Activated CD4-positive, alpha-beta T cell treated with anti-CD3 and anti-CD28 coated beads for 1 hour (primary cell): ENCODE data around the gene RASGRP4.
"Not testable (repeated sequence)": the region's sequence is repeated elsewhere in the genome, so short reads cannot be mapped to it uniquely, and the experiment has no call there.

ENCODE experiments used
- DNase-seq: peaks from one replicate; pipeline ENCODE4 v3.0.0-alpha.2; 2020

Gene RASGRP4, protein sequence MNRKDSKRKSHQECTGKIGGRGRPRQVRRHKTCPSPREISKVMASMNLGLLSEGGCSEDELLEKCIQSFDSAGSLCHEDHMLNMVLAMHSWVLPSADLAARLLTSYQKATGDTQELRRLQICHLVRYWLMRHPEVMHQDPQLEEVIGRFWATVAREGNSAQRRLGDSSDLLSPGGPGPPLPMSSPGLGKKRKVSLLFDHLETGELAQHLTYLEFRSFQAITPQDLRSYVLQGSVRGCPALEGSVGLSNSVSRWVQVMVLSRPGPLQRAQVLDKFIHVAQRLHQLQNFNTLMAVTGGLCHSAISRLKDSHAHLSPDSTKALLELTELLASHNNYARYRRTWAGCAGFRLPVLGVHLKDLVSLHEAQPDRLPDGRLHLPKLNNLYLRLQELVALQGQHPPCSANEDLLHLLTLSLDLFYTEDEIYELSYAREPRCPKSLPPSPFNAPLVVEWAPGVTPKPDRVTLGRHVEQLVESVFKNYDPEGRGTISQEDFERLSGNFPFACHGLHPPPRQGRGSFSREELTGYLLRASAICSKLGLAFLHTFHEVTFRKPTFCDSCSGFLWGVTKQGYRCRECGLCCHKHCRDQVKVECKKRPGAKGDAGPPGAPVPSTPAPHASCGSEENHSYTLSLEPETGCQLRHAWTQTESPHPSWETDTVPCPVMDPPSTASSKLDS

DNA sequence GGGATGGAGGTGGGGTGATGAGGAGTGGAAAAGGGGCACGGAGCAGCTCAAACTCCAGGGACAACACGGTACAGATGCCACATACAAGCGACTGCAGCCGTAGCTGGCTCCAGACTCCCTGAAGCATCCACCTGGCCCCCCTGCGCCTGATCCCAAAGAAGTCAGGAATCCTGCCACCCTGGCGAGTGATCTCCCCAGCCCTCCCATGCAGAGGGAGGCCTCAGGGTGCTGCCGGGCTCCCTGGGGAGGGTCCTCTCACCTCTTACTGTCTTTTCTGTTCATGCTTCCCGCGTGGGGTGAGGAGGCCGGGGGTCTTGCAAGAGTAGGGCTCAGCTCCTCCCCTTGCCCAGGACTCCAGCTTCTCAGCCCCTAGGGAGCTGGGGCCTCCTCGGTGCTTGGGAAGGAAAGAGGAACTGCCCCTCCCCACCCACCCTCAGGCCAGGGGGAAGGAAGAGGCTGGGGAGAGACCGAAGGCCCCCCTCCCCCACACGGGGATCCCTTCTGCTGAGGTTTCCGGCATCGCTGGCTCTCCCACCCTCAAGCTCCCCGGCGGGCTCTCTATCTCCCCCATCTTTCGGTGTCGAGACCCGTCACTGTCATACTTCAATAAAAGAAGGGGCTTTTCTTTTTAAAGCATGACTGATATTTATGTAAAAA is at the start of gene RASGRP4:
Gene RASGRP4, minus strand, starts transcription at position 410 of the 657 bp plus-strand sequence. Its CDS starts 128 bp downstream, at position 282.
- DNase-seq = no peak

DNA sequence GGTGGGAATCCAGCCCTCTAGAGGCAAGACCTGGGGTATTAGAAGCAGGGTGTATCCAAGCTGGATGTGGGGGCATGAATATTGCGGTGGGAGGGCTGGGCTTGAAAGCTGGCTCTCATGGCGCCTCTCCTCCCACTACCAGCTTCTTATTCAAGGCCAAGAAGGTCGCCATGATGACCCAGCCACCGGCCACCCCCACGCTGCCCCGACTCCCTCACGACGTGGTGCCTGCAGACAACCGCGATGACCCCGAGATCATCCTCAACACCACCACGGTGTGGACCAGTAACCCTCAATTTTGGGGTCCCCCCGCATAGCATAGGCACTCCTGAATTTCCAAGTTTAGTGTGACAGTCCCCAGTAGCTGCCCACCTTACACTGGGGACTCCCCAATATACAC is 49.2 kb upstream of the RASGRP4 start:
- DNase-seq = no peak

DNA sequence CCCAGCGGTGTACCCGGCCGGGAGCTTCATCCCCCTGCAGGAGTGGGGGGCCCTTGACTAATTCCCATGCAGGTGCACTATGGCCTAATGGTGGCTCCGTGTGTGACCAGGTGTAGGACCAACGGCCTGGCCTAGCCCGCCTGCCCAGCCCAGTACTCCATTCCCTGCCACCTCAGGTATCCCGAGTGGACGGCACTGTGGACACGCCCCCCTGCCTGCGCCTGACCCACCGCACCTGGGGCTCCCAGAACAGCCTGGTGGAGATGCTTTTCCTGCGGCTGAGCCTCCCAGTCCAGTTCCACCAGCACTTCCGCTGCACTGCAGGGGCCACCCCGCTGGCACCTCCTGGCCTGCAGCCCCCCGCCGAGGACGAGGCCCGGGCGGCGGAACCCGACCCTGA is 47.2 kb upstream of the RASGRP4 start:
- no peak for DNase-seq

DNA sequence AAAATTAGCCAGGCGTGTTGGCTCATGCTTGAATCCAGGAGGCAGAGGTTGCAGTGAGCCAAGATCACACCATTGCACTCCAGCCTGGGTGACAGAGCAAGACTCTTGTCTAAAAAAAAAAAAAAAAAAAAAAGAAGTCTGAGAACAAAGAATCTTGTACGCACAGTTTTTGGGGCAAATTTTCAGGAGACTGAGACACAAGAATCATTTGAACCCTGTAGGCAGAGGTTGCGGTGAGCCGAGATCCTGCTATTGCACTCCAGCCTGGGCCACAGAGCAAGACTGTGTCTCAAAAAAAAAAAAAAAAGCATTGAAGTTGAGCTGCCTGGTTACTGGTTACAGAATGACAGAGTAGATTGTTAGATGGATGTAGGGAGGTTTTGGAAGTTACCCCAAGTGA is 46.7 kb upstream of the RASGRP4 start:
- not testable (repeated sequence) for DNase-seq

DNA sequence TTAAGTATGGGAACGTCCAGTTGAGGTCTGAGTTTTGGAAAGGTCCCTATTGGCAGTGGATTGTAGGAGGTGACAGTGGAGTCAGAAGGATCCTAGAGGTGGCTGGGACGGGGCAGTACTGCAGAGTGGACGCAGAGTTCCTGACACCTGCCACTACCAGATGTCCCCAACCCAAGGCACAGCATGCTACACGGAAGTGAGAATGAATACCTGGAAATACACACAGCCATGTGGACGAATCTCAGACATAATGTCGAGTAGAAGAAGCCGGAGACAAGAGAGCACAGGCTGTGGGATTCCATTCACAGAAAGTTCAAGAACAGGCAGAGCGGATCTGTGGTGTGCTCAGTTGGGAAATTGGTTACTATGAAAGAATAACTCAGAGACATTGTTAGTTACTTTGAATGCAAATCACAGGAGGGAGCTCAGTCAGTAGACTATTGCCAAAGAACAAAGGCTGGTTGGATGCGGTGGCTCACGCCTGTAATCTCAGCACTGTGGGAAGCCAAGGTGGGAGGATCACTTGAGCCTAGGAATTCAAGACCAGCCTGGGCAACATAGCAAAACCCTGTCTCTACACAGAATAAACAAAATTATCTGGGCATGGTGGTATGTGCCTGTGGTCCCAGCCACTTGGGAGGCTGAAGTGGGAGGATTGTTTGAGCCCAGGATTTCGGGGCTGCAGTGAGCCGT is 44.9 kb upstream of the RASGRP4 start:
- DNase-seq = no peak

DNA sequence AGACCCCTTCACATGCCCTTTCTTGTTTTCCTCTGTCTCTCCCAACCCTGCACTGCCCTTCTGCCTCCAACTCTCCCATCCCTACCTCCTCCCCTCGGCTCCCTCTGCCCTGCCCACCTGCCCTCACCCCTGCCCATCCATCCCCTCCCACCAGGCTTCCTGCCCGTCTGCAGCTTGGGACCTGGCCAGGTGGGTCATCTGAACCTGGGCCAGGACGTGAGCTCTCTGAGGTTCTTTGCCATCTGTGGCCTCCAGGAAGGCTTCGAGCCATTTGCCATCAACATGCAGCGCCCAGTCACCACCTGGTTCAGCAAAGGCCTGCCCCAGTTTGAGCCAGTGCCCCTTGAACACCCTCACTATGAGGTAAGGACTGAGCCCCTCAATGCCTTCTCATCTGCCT is 43.1 kb upstream of the RASGRP4 start:
- DNase-seq = no peak

DNA sequence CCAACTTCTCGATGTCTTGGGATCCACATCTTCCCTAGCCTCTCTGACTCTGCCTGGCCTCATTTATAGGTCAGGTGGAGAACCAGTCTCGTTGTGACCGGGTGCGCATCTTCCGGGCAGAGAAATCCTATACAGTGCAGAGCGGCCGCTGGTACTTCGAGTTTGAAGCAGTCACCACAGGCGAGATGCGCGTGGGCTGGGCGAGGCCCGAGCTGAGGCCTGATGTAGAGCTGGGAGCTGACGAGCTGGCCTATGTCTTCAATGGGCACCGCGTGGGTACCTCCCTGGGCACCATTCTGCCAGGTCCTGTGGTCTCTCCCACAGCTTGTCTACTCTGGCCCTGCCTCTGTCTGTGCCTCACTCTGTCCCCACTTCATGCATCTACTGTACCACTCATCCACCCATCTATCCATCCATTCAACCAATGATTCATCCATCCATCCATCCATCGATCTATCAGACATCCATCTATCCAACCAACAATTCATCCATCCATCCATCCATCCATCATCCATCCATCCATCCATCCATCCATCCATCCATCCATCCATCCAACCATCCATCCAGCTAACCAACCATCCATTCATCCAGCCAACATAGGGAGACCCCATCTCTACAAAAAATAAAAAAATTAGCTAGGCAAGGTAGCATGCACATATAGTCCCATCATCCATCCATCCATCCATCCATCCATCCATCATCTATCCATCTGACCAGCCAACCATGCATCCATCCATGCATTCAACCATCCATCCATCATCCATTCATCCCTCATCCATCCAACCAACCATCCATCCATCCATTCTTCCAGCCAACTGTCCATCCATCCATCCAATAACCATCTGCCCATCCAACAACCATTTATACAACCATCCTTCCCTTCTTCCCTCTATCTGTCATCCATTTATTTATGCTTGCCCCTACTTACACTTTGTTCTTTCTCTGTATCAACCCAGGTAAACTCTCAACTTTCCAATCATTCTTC is 41.8 kb upstream of the RASGRP4 start:
- DNase-seq = no peak

DNA sequence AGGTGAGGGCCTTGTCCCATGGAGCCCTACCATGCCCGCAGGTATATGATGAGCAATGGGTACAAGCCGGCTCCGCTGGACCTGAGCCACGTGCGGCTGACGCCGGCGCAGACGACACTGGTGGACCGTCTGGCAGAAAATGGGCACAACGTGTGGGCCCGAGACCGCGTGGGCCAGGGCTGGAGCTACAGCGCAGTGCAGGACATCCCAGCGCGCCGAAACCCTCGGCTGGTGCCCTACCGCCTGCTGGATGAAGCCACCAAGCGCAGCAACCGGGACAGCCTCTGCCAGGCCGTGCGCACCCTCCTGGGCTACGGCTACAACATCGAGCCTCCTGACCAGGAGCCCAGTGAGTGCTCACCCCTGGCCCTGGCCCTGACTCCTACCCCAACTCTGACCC is 40.0 kb upstream of the RASGRP4 start:
- no peak for DNase-seq

DNA sequence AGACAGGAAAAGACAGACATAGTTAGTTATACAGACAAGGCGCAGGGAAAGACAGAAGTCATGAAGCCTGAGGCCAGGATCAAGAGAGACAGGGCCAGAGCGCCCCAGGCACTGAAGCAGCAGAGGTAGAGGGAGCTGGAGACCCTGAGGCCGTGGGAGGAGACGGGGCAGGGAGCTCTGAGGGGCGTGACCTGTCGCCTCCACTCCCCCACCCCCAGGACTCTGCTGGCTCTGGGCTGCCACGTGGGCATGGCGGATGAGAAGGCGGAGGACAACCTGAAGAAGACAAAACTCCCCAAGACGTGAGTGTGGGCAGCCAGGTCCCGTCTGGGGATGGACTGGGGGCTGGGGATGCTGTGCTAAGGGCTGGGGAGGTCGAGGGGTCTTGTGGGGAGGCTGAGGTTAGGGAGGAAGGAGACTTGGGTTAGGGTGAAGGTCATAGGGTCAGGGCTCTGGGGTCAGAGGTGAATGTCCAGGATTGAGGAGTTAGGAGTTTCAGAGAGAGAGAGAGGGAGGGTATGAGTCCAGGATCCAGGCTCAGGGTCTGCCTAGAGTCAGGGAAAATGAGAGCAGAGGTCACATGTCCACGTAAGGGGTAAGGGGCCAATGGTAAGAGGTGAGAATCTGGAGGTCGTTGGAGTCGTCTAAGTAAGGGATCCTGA is 38.5 kb upstream of the RASGRP4 start:
- DNase-seq = no peak

DNA sequence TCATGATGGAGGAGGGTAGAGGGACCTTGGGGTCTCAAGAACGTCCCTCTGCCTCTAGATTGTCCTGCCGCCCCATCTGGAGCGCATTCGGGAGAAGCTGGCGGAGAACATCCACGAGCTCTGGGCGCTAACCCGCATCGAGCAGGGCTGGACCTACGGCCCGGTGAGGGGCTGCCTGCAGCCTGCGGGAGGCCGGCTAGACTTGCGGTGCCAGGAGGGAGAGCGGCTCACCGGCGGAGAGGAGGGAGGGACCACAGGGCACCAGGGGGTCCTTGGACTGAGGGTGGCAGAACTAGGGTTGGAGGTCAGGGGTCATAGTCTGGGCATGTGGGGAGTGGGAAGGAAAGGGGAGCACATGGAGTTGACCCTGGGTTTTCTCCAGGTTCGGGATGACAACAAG is 37.3 kb upstream of the RASGRP4 start:
- DNase-seq = no peak

DNA sequence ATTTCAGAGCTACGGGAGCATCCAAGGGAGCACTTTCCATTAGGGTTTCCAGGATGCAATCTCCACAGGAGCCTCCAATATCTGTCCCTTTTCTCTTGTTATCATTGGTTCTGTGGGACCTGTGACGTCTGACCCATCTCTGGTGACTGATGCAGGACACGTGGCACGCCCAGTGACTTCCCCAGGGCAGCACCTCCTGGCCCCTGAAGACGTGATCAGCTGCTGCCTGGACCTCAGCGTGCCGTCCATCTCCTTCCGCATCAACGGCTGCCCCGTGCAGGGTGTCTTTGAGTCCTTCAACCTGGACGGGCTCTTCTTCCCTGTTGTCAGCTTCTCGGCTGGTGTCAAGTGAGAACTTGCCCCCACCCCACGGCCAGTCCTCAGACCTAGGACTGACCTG is 33.0 kb upstream of the RASGRP4 start:
- no peak for DNase-seq

DNA sequence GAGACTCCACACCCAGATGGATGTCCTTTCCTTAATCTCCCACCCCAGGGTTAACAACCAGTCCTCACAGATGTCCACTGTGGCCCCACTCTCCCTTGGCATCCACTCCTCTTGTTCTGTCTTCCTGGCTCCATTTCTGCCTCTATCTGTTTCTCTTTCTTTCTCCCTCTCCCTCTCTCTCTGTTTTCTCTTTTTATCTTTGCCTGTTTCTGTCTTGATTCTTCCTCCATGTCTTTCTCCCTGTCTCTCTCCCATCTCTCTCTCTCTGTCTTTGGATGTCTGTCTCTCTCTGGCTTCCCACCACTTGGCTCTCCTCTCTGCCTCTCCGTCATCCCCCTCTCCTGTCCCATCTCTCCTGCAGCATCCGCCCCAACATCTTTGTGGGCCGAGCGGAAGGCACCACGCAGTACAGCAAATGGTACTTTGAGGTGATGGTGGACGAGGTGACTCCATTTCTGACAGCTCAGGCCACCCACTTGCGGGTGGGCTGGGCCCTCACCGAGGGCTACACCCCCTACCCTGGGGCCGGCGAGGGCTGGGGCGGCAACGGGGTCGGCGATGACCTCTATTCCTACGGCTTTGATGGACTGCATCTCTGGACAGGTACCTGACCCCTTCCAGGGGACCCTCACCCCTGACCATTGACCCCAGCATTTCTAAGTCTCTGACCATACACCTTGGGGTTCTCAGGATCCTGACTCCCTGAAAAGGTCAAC is 31.8 kb upstream of the RASGRP4 start:
- DNase-seq = no peak

DNA sequence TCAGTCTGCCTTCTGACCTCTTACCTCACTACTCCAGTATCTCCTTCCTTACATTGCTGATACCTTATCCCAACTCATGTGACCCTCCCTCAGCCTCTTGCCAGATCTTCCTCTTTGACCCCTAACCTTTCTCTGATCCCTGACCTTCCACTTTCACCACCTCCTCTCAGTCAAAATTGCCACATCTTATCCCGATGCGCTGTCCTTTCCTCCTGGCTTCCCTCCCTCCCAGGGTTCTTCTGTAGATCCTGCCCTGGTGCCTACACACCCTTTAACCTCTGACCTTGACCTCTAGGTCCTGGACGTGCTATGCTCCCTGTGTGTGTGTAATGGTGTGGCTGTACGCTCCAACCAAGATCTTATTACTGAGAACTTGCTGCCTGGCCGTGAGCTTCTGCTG is 31.2 kb upstream of the RASGRP4 start:
- DNase-seq = no peak

DNA sequence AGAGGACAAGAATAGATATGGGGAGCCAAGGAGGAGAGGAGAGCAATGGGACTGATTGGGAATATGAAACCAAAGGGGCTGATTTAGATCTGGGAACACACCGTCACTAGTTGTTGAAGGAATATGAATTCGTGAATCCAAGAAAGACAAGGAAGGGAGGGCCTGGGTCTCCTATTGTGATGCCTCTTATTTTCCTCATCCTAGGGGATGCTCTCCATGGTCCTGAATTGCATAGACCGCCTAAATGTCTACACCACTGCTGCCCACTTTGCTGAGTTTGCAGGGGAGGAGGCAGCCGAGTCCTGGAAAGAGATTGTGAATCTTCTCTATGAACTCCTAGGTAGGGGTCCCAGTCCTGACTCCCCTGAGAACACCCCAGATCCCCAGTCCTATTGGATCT is 29.0 kb upstream of the RASGRP4 start:
- DNase-seq = no peak

DNA sequence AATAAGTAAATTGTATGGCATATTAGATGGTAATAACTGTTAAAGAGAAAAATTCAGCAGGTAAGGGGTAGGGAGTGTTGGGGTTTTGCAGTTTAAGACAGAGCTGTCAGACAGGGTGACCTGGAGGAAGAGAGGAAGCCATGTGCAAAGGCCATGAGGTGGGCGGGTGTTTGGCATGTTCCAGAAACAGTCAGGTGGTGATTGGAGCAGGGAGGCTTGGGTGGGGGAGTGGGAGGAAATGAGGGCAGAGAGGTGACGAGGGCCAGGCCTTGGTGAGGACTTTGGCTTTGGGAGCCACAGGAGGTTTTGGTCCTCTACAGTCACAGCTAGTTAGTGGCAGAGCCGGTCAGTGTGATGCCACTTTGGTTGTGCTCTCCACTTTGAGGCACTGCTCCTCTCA is 27.6 kb upstream of the RASGRP4 start:
- no peak for DNase-seq

DNA sequence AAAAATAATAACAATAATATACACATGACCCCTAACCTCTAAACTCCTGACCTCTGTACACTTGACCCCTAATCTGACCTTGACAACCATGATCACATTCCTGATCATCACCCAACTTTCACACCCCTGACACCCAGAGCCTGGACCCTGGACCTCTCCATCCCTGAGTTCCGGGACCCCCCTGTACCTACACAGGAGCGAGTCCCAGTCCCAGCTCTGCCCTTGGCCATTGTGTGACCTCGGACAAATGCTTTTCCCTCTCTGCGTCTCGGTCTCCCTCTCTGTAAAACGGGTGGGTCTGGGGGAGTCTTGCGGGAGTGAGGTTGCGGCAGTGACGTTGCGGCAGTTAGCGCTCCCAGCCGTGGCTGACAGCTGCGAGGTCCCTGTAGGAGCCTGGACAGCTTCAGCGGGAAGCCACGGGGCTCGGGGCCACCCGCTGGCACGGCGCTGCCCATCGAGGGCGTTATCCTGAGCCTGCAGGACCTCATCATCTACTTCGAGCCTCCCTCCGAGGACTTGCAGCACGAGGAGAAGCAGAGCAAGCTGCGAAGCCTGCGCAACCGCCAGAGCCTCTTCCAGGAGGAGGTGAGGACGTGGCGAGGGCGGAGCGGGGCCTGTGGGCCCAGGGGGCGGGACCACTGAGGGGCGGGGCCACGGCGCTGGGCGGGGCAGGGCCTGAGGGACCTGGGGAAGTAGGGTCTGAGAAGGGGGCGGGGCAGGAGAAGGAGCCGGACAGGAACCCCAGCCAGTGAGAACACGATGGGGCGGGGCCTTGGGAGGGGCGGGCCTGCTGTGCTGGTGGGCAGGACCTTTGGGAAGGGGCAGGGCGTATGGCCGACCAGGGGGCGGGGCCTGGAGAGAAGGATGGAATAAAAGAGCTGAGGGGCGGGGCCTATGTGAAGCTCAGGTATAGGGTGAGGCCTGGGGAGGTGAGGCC is 26.7 kb upstream of the RASGRP4 start:
- DNase-seq = no peak

DNA sequence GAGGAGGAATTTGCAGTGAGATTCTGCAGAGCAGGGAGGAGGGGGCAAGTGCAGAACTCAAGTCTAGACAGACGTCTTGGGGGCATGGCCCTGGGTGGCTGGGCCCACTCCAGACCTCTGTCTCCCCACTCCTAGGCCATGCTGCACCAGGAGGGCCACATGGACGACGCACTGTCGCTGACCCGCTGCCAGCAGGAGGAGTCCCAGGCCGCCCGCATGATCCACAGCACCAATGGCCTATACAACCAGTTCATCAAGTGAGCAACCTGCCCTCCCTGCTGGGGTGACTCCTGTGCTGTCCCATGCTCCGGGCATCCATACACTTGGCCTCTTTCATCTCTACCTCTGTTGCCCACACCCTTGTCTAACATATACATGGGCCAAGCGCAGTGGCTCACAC is 25.6 kb upstream of the RASGRP4 start:
- DNase-seq = no peak

DNA sequence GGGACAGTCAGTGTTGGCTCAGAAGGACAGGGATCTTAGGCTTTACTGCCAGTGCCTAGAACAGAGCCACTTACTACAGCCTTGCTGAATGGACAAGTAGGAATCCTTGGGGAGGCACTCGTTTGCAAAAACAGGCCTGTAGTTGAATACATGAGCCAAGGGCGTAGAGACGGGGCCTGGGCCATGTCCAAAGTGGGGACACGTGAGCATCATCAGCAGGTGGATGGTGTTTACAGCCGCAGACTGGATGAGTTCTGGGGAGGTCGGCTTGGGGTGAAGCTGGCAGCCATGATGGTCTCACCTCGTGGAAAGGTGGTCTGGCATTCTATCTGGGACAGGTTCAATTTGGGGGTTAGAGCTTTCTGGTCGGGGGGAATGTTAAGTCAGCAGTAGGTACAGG is 25.0 kb upstream of the RASGRP4 start:
- no peak for DNase-seq

DNA sequence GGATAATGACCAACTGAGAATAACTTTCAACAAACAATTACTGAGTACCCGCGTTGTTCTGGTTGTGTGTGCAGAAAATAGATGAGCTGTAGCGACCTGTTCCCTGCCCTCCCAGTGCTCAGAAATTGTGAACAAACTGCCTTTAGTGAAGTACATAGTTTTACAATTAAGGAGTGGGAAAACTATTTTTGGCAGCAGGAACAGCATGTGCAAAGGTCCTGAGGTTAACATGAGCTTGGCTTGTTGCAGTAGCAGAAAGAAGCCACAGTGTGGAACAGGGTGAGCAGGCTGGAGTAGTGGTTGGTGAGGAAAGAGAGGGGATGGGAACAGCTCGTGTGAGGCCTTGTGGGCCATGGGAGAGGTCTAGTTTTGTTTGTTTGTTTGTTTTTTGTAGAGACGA is 23.5 kb upstream of the RASGRP4 start:
- DNase-seq = no peak

DNA sequence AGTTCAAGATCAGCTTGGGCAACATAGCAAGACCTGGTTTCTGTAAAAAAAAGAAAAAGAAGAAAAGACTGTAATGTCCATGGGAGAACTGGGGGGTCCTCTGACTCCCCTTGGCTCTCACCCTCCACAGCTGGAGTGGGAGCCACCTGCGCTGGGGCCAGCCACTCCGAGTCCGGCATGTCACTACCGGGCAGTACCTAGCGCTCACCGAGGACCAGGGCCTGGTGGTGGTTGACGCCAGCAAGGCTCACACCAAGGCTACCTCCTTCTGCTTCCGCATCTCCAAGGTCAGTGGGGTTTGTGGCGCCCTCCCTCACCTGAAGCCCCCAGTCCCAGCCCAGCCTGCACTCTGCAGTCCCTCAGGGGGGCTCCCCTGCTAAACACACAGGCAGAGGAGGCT is 22.2 kb upstream of the RASGRP4 start:
- no peak for DNase-seq
